ENCODE data around the gene C5orf15.

The C5orf15 gene

DNA sequence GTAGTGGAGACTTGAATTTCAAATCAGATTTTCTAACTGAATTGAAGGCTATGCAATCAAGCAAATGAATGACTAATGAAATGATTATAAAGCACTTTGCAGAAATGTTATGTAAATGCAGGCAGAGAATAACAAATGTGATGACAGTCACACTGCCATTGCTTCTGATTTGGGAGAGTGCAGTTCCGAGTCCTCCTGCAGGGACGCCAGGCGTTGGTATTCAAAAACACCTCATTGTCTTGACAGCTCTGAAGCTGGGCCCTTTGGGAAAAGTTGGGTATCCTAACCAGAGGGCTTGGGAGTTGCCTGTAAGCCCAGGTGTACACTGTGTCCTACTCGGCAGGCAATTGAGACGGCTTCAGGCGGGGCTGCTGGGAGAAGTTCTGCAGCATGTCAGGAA is 57.9 kb downstream of the C5orf15 start:
- Histone ChIP-seq H3K27ac (no peak overlapping the region), H3K27me3 (no peaks in the 10 kb centered on the region), H3K9me3 (no peaks in the 10 kb centered on the region), H3K36me3 (no peaks in the 10 kb centered on the region), H3K4me1 (no peaks in the 10 kb centered on the region), H3K4me3 (no peak overlapping the region)
- no peak for DNase-seq
- intact Hi-C loops (cut with DNase I; ENCODE audit: low total_unique reads) = no loop called here
- TF ChIP-seq CTCF (IDR thresholded peaks at IDR 0.05) = no peak

- intact Hi-C loops (cut with DNase I; ENCODE audit: low total_unique reads) = no loop called here
- Histone ChIP-seq H3K4me1 (no peaks in the 10 kb centered on the region), H3K27me3 (no peaks in the 10 kb centered on the region), H3K27ac (no peak overlapping the region), H3K4me3 (no peak overlapping the region), H3K9me3 (no peaks in the 10 kb centered on the region), H3K36me3 (no peaks in the 10 kb centered on the region)
- DNase-seq = no peak
- TF ChIP-seq CTCF (IDR thresholded peaks at IDR 0.05) = no peak
These were observed 58.8 kb downstream of the C5orf15 start for GRCh38 chr5:133909603-133910002.

- no peak for TF ChIP-seq CTCF (IDR thresholded peaks at IDR 0.05)
- Histone ChIP-seq H3K9me3 (no peaks in the 10 kb centered on the region), H3K36me3 (no peaks in the 10 kb centered on the region), H3K27me3 (no peaks in the 10 kb centered on the region), H3K4me3 (no peak overlapping the region), H3K27ac (no peak overlapping the region), H3K4me1 (no peaks in the 10 kb centered on the region)
- intact Hi-C loops (cut with DNase I; ENCODE audit: low total_unique reads) = no loop called here
- DNase-seq = no peak
These were observed 61.4 kb downstream of the C5orf15 start for GRCh38 chr5:133907075-133907474.

DNA sequence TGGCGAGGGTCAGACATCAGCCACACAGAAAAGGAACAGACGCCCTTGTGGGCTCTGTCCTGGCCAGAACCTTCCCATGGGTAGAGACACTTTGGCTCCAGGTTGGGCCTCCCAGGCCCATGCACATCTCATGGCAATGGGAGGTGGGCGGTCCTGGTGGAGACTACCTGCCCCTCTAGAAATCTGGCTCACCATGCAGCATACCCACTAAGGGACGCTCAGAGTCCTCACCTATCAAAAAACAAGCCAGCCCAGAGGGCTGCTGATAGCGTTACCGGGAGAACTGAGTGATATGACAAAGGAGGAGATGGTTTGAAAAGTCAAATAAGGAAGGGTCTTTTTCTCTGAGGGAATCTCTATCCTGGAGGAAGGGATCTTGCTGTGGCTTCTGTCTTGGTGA is 62.1 kb downstream of the C5orf15 start:
- H3K4me1 ChIP-seq = no peaks in the 10 kb centered on the region
- no peak for DNase-seq
- no peak overlapping the region for H3K27ac ChIP-seq
- intact Hi-C loops (cut with DNase I; ENCODE audit: low total_unique reads) = no loop called here
- TF ChIP-seq CTCF (IDR thresholded peaks at IDR 0.05) = no peak
- H3K4me3 ChIP-seq = no peak overlapping the region
- no peaks in the 10 kb centered on the region for H3K27me3 ChIP-seq
- no peaks in the 10 kb centered on the region for H3K9me3 ChIP-seq
- H3K36me3 ChIP-seq = no peaks in the 10 kb centered on the region
